OCI-LY1 (cell line): Measurements from ENCODE around the gene GOLGA2.

Experiments used
- H2AFZ ChIP-seq: fragments of 200-600 bp; sonication (generic), shearing (Covaris generic); 2 replicates; pipeline ENCODE4 v1.6.0; 2014; ENCODE audit warnings: antibody characterized with exemption, mild to moderate bottlenecking, low read length
- H3F3A ChIP-seq: fragments of 200-600 bp; sonication (generic), shearing (Covaris generic); 2 replicates; pipeline ENCODE4 v1.6.0; 2014; ENCODE audit warnings: mild to moderate bottlenecking, antibody characterized with exemption, low read length, moderate library complexity; ENCODE audit not compliant: insufficient read depth
- H3K27ac ChIP-seq: fragments of 200-600 bp; sonication (generic); 2 replicates; pipeline ENCODE4 v1.5.1; 2014; ENCODE audit warnings: low read length, mixed run types, mild to moderate bottlenecking, low read depth; ENCODE audit not compliant: poor library complexity, severe bottlenecking
- H3K27me3 ChIP-seq: fragments of 200-600 bp; sonication (generic); 2 replicates; pipeline ENCODE4 v1.6.0; 2014; ENCODE audit warnings: antibody characterized with exemption, mild to moderate bottlenecking, low read length, moderate library complexity; ENCODE audit not compliant: insufficient read depth
- H3K36me3 ChIP-seq: fragments of 200-600 bp; sonication (generic); 2 replicates; pipeline ENCODE4 v1.6.1; 2014; ENCODE audit warnings: mild to moderate bottlenecking, antibody characterized with exemption, low read length, moderate library complexity, mixed read lengths; ENCODE audit not compliant: insufficient read depth
- H3K4me1 ChIP-seq: fragments of 200-600 bp; sonication (generic); 2 replicates; pipeline ENCODE4 v1.5.1; 2014; ENCODE audit warnings: mild to moderate bottlenecking, low read length, moderate library complexity; ENCODE audit not compliant: insufficient read depth, severe bottlenecking
- H3K4me2 ChIP-seq: fragments of 200-600 bp; sonication (generic), shearing (Covaris generic); 2 replicates; pipeline ENCODE4 v1.6.1; 2014; ENCODE audit warnings: low read length
- H3K4me3 ChIP-seq: fragments of 200-600 bp; sonication (generic); 2 replicates; pipeline ENCODE4 v1.5.1; 2014; ENCODE audit warnings: low read length, low read depth, mild to moderate bottlenecking, mixed read lengths; ENCODE audit not compliant: poor library complexity, severe bottlenecking
- H3K79me2 ChIP-seq: fragments of 200-600 bp; shearing (Covaris generic); 2 replicates; pipeline ENCODE4 v1.6.1; 2016; ENCODE audit warnings: mixed run types, low read length, mixed read lengths; ENCODE audit not compliant: insufficient read depth
- H3K9ac ChIP-seq: fragments of 200-600 bp; sonication (generic), shearing (Covaris generic); 2 replicates; pipeline ENCODE4 v1.6.1; 2014; ENCODE audit warnings: mild to moderate bottlenecking, low read length, mixed read lengths
- H3K9me2 ChIP-seq: fragments of 200-600 bp; sonication (generic), shearing (Covaris generic); 2 replicates; pipeline ENCODE4 v1.6.1; 2014; ENCODE audit warnings: low read depth, mild to moderate bottlenecking, low read length, mixed read lengths
- H3K9me3 ChIP-seq: fragments of 200-600 bp; shearing (Covaris generic); 2 replicates; pipeline ENCODE4 v1.6.1; 2014; ENCODE audit warnings: low read length, mixed read lengths
- H4K20me1 ChIP-seq: fragments of 200-600 bp; sonication (generic), shearing (Covaris generic); 2 replicates; pipeline ENCODE4 v1.6.0; 2016; ENCODE audit warnings: mild to moderate bottlenecking, low read length; ENCODE audit not compliant: insufficient read depth
- EZH2 ChIP-seq: fragments of 200-600 bp; sonication (generic), shearing (Covaris generic); IDR thresholded peaks from 2 replicates; pipeline ENCODE4 v1.8.0; 2017; ENCODE audit warnings: borderline replicate concordance, mixed run types, mild to moderate bottlenecking, antibody characterized with exemption, low read length, moderate library complexity, mixed read lengths
- TF ChIP-seq, protein P1 (sequence below): fragments of 200-600 bp; sonication (generic), shearing (Covaris generic); IDR thresholded peaks from 2 replicates; pipeline ENCODE4 v1.5.1; 2017; ENCODE audit warnings: mild to moderate bottlenecking, antibody characterized with exemption, low read length, moderate library complexity, mixed read lengths

Gene GOLGA2

GRCh38 chr9:128259156-128259555 is 16.7 kb downstream of the GOLGA2 start:
- peaks cover 24% of the 10 kb centered on the region; the same call in 1 of the 2 replicates for H3K36me3 ChIP-seq
- H4K20me1 ChIP-seq = no peaks in the 10 kb centered on the region
- no peak overlapping the region for H3K27ac ChIP-seq
- no peaks in the 10 kb centered on the region for H3F3A ChIP-seq
- no peak overlapping the region for H2AFZ ChIP-seq
- no peaks in the 10 kb centered on the region for H3K4me1 ChIP-seq
- H3K27me3 ChIP-seq = no peaks in the 10 kb centered on the region
- no peak overlapping the region for H3K4me2 ChIP-seq
- H3K4me3 ChIP-seq = no peak overlapping the region
- no peaks in the 10 kb centered on the region for H3K9me3 ChIP-seq
- TF ChIP-seq, protein P1, sequence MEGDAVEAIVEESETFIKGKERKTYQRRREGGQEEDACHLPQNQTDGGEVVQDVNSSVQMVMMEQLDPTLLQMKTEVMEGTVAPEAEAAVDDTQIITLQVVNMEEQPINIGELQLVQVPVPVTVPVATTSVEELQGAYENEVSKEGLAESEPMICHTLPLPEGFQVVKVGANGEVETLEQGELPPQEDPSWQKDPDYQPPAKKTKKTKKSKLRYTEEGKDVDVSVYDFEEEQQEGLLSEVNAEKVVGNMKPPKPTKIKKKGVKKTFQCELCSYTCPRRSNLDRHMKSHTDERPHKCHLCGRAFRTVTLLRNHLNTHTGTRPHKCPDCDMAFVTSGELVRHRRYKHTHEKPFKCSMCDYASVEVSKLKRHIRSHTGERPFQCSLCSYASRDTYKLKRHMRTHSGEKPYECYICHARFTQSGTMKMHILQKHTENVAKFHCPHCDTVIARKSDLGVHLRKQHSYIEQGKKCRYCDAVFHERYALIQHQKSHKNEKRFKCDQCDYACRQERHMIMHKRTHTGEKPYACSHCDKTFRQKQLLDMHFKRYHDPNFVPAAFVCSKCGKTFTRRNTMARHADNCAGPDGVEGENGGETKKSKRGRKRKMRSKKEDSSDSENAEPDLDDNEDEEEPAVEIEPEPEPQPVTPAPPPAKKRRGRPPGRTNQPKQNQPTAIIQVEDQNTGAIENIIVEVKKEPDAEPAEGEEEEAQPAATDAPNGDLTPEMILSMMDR = 0 out of 2 replicates have a peak, but pooled peaks have one; percentile 24
- TF ChIP-seq EZH2 = no peak
- no peaks in the 10 kb centered on the region for H3K79me2 ChIP-seq
- H3K9me2 ChIP-seq = no peaks in the 10 kb centered on the region
- H3K9ac ChIP-seq = no peak overlapping the region

DNA sequence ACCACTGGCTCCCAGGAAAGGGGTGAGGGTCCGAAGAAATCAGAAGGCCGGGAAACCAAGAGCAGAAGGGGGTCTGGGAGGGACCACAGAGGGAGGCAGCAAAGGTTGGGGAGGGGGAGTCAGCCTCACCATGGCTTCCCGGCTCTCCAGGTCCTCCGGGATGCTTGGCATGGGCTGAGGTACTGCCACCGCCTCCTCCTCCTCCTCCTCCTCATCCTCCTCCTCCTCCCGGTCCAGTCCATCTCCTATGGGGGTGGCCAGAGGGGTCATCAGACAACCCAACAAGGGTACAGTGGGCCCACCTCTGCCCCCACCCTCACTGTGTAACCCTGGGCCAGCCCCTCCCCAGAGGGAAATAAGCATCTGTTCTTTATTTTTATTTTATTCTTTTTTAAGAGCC is 17.5 kb downstream of the GOLGA2 start:
- Histone ChIP-seq H3K36me3 (peaks cover 24% of the 10 kb centered on the region; the same call in 1 of the 2 replicates), H3K27me3 (no peaks in the 10 kb centered on the region), H3K79me2 (no peaks in the 10 kb centered on the region), H3K9me2 (no peaks in the 10 kb centered on the region), H3K9me3 (no peaks in the 10 kb centered on the region), H3F3A (no peaks in the 10 kb centered on the region), H3K9ac (no peak overlapping the region), H4K20me1 (no peaks in the 10 kb centered on the region), H3K4me3 (no peak overlapping the region), H3K27ac (no peak overlapping the region), H2AFZ (no peak overlapping the region), H3K4me1 (peaks cover 2% of the 10 kb centered on the region), H3K4me2 (no peak overlapping the region)
- TF ChIP-seq EZH2 = no peak
- TF ChIP-seq, protein P1 = no peak

DNA sequence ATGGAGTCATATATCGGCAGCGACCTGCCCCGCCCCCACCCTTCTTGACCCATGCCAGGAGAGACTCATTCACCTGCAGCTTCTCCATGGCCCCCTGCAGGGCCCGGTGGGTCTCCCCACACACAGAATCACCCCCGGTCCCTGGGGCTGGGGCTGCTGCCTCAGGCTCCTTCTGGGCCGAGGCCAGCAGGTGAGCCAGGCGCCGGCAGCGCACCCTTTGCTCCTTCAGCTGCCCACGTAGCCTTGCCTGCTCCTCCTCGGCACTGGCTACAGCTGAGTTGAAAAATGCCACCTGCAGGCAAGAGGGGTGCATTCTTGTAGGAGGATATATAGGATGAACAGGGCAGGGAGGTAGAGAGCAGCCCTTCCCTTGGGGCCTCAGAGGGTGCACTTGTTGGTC is 17.9 kb downstream of the GOLGA2 start:
- H2AFZ ChIP-seq = no peak overlapping the region
- no peak overlapping the region for H3K27ac ChIP-seq
- peaks cover 5% of the 10 kb centered on the region for H3K4me1 ChIP-seq
- no peak for TF ChIP-seq EZH2
- TF ChIP-seq, protein P1 = no peak
- no peaks in the 10 kb centered on the region for H3K79me2 ChIP-seq
- no peak overlapping the region for H3K9ac ChIP-seq
- H3K9me3 ChIP-seq = no peaks in the 10 kb centered on the region
- no peak overlapping the region for H3K4me2 ChIP-seq
- H3F3A ChIP-seq = no peaks in the 10 kb centered on the region
- H3K4me3 ChIP-seq = no peak overlapping the region
- no peaks in the 10 kb centered on the region for H3K27me3 ChIP-seq
- no peaks in the 10 kb centered on the region for H3K9me2 ChIP-seq
- H4K20me1 ChIP-seq = no peaks in the 10 kb centered on the region
- peaks cover 24% of the 10 kb centered on the region; the same call in 1 of the 2 replicates for H3K36me3 ChIP-seq
